SK-N-SH treated with all-trans-retinoic acid at 6 μM for 48 hours (cell line): ENCODE results near the gene TNP2.

ENCODE experiments used
- ATAC-seq: fragments of 200-7000 bp; cut with Tn5 transposase; 3 replicates; pipeline ENCODE4 v1.9.1; 2020; ENCODE audit warnings: mild to moderate bottlenecking, moderate library complexity
- ARNTL ChIP-seq: fragments of 450-650 bp; formaldehyde crosslinking; IDR thresholded peaks from 2 replicates; pipeline ENCODE4 v1.5.0; 2020; ENCODE audit warnings: low read depth, mild to moderate bottlenecking, moderate library complexity, borderline replicate concordance
- BACH2 ChIP-seq: fragments of 250-450 bp; sonication (Bioruptor Pico); IDR thresholded peaks from 2 replicates; pipeline ENCODE4 v1.9.0; 2021; ENCODE audit warnings: mild to moderate bottlenecking, borderline replicate concordance
- CREB5 ChIP-seq: fragments of 250-450 bp; sonication (Bioruptor Pico); IDR thresholded peaks from 2 replicates; pipeline ENCODE4 v1.5.1; 2020; ENCODE audit warnings: low read depth, mild to moderate bottlenecking, moderate library complexity
- CSDC2 ChIP-seq: fragments of 250-450 bp; sonication (Bioruptor Pico); IDR thresholded peaks from 2 replicates; pipeline ENCODE4 v1.5.0; 2020; ENCODE audit warnings: mild to moderate bottlenecking, moderate library complexity
- ESRRG ChIP-seq: fragments of 250-450 bp; sonication (Bioruptor Pico); IDR thresholded peaks from 2 replicates; pipeline ENCODE4 v1.6.1; 2021; ENCODE audit warnings: mild to moderate bottlenecking
- GLIS3 ChIP-seq: fragments of 250-450 bp; sonication (Bioruptor Pico); IDR thresholded peaks from 2 replicates; pipeline ENCODE4 v1.5.0; 2020; ENCODE audit warnings: mild to moderate bottlenecking, moderate library complexity
- ISL1 ChIP-seq: fragments of 250-450 bp; sonication (Bioruptor Pico); IDR thresholded peaks from 2 replicates; pipeline ENCODE4 v2.1.2; 2022; ENCODE audit warnings: mild to moderate bottlenecking, moderate library complexity
- OSR1 ChIP-seq: fragments of 250-450 bp; sonication (Bioruptor Pico); IDR thresholded peaks from 2 replicates; pipeline ENCODE4 v1.8.0; 2022; ENCODE audit warnings: moderate library complexity, mild to moderate bottlenecking, inconsistent platforms
- PATZ1 ChIP-seq: fragments of 250-450 bp; sonication (Bioruptor Pico); IDR thresholded peaks from 2 replicates; pipeline ENCODE4 v1.8.0; 2020; ENCODE audit warnings: mild to moderate bottlenecking, moderate library complexity, borderline replicate concordance
- POU6F1 ChIP-seq: fragments of 250-450 bp; sonication (Bioruptor Pico); IDR thresholded peaks from 2 replicates; pipeline ENCODE4 v1.8.0; 2021; ENCODE audit warnings: low read depth, mild to moderate bottlenecking, moderate library complexity, borderline replicate concordance
- PPARA ChIP-seq: fragments of 250-450 bp; sonication (Bioruptor Pico); IDR thresholded peaks from 2 replicates; pipeline ENCODE4 v1.5.0; 2020; ENCODE audit warnings: mild to moderate bottlenecking, borderline replicate concordance
- RARB ChIP-seq: fragments of 250-450 bp; sonication (Bioruptor Pico); IDR thresholded peaks from 2 replicates; pipeline ENCODE4 v1.8.0; 2021; ENCODE audit warnings: mild to moderate bottlenecking, moderate library complexity
- SNAI2 ChIP-seq: fragments of 250-450 bp; sonication (Bioruptor Pico); IDR thresholded peaks from 2 replicates; pipeline ENCODE4 v1.5.0; 2020; ENCODE audit warnings: mild to moderate bottlenecking, moderate library complexity
- TCF4 ChIP-seq: fragments of 250-450 bp; sonication (Bioruptor Pico); IDR thresholded peaks from 2 replicates; pipeline ENCODE4 v1.8.0; 2021; ENCODE audit warnings: mild to moderate bottlenecking, moderate library complexity, borderline replicate concordance
- TOX ChIP-seq: fragments of 250-450 bp; sonication (Bioruptor Pico); IDR thresholded peaks from 2 replicates; pipeline ENCODE4 v1.8.0; 2021; ENCODE audit warnings: mild to moderate bottlenecking, moderate library complexity, borderline replicate concordance
- TSHZ2 ChIP-seq: fragments of 250-450 bp; sonication (Bioruptor Pico); IDR thresholded peaks from 2 replicates; pipeline ENCODE4 v1.5.0; 2020; ENCODE audit warnings: mild to moderate bottlenecking, moderate library complexity
- ZC3H10 ChIP-seq: fragments of 250-450 bp; sonication (Bioruptor Pico); IDR thresholded peaks from 2 replicates; pipeline ENCODE4 v1.5.1; 2021; ENCODE audit warnings: mild to moderate bottlenecking, moderate library complexity
- ZFP3 ChIP-seq: fragments of 250-450 bp; sonication (Bioruptor Pico); IDR thresholded peaks from 2 replicates; pipeline ENCODE4 v1.5.0; 2020; ENCODE audit warnings: mild to moderate bottlenecking, moderate library complexity
- ZFP30 ChIP-seq: fragments of 450-650 bp; formaldehyde crosslinking; IDR thresholded peaks from 2 replicates; pipeline ENCODE4 v1.5.0; 2022; ENCODE audit warnings: mild to moderate bottlenecking, moderate library complexity
- ZNF565 ChIP-seq: fragments of 450-650 bp; formaldehyde crosslinking; conservative IDR thresholded peaks from 2 replicates; pipeline ENCODE4 v1.5.0; 2020; ENCODE audit warnings: low read depth, mild to moderate bottlenecking, moderate library complexity
- ZNF70 ChIP-seq: fragments of 450-650 bp; formaldehyde crosslinking; IDR thresholded peaks from 2 replicates; pipeline ENCODE4 v1.5.0; 2020; ENCODE audit warnings: mild to moderate bottlenecking, moderate library complexity
- ZNF8 ChIP-seq: fragments of 450-650 bp; formaldehyde crosslinking; IDR thresholded peaks from 2 replicates; pipeline ENCODE4 v1.5.0; 2020; ENCODE audit warnings: mild to moderate bottlenecking, moderate library complexity

TNP2 gene

GRCh38 chr16:11254913-11255736 lies 14.0 kb downstream of the TNP2 start:
- no peak for TF ChIP-seq CREB5 (CRISPR knock-in tag)
- TF ChIP-seq TCF4 (CRISPR knock-in tag): no peak
- TF ChIP-seq BACH2: no peak
- TF ChIP-seq GLIS3 (CRISPR knock-in tag): no peak
- TF ChIP-seq POU6F1 (CRISPR knock-in tag): no peak
- no peak for TF ChIP-seq ZC3H10 (CRISPR knock-in tag)
- no peak for TF ChIP-seq CSDC2 (CRISPR knock-in tag)
- TF ChIP-seq OSR1 (CRISPR knock-in tag): no peak
- no peak for TF ChIP-seq TSHZ2 (CRISPR knock-in tag)
- TF ChIP-seq ZFP30 (CRISPR knock-in tag): no peak
- no peak for TF ChIP-seq SNAI2
- no peak for TF ChIP-seq ZFP3 (CRISPR knock-in tag)
- TF ChIP-seq PATZ1 (CRISPR knock-in tag): no peak
- TF ChIP-seq ESRRG (CRISPR knock-in tag): no peak
- TF ChIP-seq PPARA (CRISPR knock-in tag): no peak
- TF ChIP-seq ZNF8 (CRISPR knock-in tag): no peak
- no peak for TF ChIP-seq ZNF565 (CRISPR knock-in tag)
- no peak for ATAC-seq

- TF ChIP-seq ARNTL (no peak), RARB (no peak)
- no peak for ATAC-seq
These were observed 14.9 kb downstream of the TNP2 start for GRCh38 chr16:11253995-11254912.

GRCh38 chr16:11253009-11253994 lies 15.8 kb downstream of the TNP2 start:
- no peak for ATAC-seq
- TF ChIP-seq RARB: no peak
- TF ChIP-seq ZFP3 (CRISPR knock-in tag): no peak
- TF ChIP-seq ISL1 (CRISPR knock-in tag): no peak
- no peak for TF ChIP-seq ARNTL
- TF ChIP-seq ZNF70: no peak
- no peak for TF ChIP-seq TSHZ2 (CRISPR knock-in tag)
- TF ChIP-seq ZNF565 (CRISPR knock-in tag): no peak
- no peak for TF ChIP-seq BACH2
- TF ChIP-seq ESRRG (CRISPR knock-in tag): no peak
- TF ChIP-seq TOX (CRISPR knock-in tag): no peak
- TF ChIP-seq ZNF8 (CRISPR knock-in tag): no peak
- no peak for TF ChIP-seq SNAI2
- TF ChIP-seq POU6F1 (CRISPR knock-in tag): no peak
